Measurements from ENCODE around the gene REX1BD.
A peak's percentile ranks its signal among the peaks of the same experiment; 100 is the strongest.

REX1BD gene

DNA sequence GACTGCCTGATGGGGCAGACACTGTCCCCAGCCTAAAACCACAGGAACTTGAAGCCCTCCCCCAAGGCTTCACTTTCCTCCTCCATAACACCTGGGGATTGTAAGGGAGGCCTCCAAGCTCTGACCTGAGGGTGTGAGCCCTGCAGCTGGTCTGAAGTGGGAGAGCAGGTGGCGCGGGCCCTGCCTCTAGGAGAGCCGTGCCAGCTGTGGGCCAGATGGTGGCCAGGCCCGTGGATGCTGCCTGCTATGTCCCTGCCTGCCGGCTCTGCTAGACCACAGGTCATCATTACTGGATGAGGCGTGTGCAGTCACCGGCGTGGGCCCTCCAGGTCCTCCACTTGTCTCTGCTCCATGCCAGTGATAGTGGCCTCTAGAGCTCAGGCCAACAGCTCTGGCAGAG, 44.7 kb downstream of the REX1BD start:
- no peak overlapping the region for H3K9ac ChIP-seq
- no peaks in the 10 kb centered on the region; the same call in 1 of the 2 replicates for H3K27me3 ChIP-seq (ENCODE audit: insufficient read depth, low read depth)
- H4K20me1 ChIP-seq (ENCODE audit: insufficient read depth) = no peaks in the 10 kb centered on the region
- no peak overlapping the region for H3K27ac ChIP-seq
- H2AFZ ChIP-seq (ENCODE audit: low read depth) = no peak overlapping the region
- H3K4me1 ChIP-seq (ENCODE audit: low read depth, poor library complexity, severe bottlenecking) = peaks cover 29% of the 10 kb centered on the region
- peaks cover 5% of the 10 kb centered on the region; the same call in 1 of the 2 replicates for H3K79me2 ChIP-seq (ENCODE audit: insufficient read depth, low read depth)
- no peak overlapping the region for H3K4me3 ChIP-seq (IDR thresholded peaks at IDR 0.05; ENCODE audit: insufficient read depth, low read depth, low read length)
- H3K4me2 ChIP-seq = no peak overlapping the region
- H3K36me3 ChIP-seq (ENCODE audit: insufficient read depth) = no peaks in the 10 kb centered on the region
- TF ChIP-seq, protein P1, sequence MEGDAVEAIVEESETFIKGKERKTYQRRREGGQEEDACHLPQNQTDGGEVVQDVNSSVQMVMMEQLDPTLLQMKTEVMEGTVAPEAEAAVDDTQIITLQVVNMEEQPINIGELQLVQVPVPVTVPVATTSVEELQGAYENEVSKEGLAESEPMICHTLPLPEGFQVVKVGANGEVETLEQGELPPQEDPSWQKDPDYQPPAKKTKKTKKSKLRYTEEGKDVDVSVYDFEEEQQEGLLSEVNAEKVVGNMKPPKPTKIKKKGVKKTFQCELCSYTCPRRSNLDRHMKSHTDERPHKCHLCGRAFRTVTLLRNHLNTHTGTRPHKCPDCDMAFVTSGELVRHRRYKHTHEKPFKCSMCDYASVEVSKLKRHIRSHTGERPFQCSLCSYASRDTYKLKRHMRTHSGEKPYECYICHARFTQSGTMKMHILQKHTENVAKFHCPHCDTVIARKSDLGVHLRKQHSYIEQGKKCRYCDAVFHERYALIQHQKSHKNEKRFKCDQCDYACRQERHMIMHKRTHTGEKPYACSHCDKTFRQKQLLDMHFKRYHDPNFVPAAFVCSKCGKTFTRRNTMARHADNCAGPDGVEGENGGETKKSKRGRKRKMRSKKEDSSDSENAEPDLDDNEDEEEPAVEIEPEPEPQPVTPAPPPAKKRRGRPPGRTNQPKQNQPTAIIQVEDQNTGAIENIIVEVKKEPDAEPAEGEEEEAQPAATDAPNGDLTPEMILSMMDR (conservative IDR thresholded peaks at IDR 0.05; ENCODE audit: low read depth, low read length) = no peak

DNA sequence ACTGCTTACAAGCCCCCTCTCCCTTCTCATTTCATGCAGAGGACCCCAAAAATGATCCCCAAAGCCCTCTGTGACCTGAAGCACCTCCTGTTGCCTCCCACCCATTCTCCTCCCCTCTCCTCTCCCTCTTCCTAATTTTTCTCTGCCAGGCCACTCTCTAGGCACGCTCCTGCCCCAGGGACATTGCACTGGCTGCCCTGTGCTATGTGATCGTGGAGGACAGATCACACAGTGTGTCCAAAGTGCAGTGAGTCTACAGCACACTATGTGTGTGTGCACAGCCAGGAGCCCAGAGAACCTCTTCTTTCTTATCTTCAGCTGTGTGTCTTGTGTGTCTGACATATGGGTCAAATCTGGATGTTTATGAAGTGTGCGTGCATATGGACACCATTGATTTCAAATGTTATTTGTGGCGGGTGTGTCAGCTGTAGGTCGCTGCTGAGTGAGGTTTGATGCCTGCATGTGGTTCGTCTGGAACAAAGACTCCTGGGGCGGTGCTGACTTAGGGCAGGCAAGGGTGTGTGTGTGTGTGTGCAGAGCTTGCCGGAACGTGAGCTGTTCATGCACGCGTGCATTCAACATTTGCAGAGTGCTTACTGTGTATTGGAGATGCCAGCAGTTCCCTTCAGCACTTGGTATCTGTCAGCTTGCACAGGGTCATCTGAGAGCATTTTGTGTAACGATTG, 46.2 kb downstream of the REX1BD start:
- no peaks in the 10 kb centered on the region; the same call in 1 of the 2 replicates for H3K27me3 ChIP-seq (ENCODE audit: insufficient read depth, low read depth)
- H3K4me2 ChIP-seq = no peak overlapping the region
- H3K36me3 ChIP-seq (ENCODE audit: insufficient read depth) = no peaks in the 10 kb centered on the region
- peaks cover 29% of the 10 kb centered on the region for H3K4me1 ChIP-seq (ENCODE audit: low read depth, poor library complexity, severe bottlenecking)
- peaks cover 5% of the 10 kb centered on the region; the same call in 1 of the 2 replicates for H3K79me2 ChIP-seq (ENCODE audit: insufficient read depth, low read depth)
- no peak overlapping the region for H3K4me3 ChIP-seq (IDR thresholded peaks at IDR 0.05; ENCODE audit: insufficient read depth, low read depth, low read length)
- TF ChIP-seq, protein P1 (conservative IDR thresholded peaks at IDR 0.05; ENCODE audit: low read depth, low read length) = no peak
- no peak overlapping the region for H3K9ac ChIP-seq
- H4K20me1 ChIP-seq (ENCODE audit: insufficient read depth) = no peaks in the 10 kb centered on the region
- no peak overlapping the region for H2AFZ ChIP-seq (ENCODE audit: low read depth)
- no peak overlapping the region for H3K27ac ChIP-seq

DNA sequence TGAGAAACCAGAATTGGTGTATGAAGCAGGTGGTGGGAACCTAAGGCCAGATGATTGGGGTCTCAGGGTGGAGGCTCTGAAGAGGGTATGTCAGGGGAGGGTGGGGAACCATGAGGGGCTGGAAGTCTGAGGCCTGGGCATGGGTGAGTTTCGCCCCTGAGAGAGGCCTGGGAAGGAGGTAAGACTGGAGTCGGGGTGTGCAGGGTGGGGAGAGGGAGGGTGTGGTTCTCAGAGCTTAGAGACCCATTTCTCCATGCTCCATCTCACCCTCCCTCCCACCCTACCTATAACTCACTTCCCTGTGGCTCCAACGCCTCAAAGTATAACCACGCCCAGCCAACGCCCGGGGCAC, 47.2 kb downstream of the REX1BD start:
- Histone ChIP-seq H3K79me2 (ENCODE audit: insufficient read depth, low read depth) (peaks cover 6% of the 10 kb centered on the region; the same call in 1 of the 2 replicates), H3K27ac (no peak overlapping the region), H3K4me3 (IDR thresholded peaks at IDR 0.05; ENCODE audit: insufficient read depth, low read depth, low read length) (no peak overlapping the region), H3K27me3 (ENCODE audit: insufficient read depth, low read depth) (no peaks in the 10 kb centered on the region; the same call in 1 of the 2 replicates), H3K4me2 (peak overlapping the region; percentile 28; the same call in 1 of the 2 replicates), H3K4me1 (ENCODE audit: low read depth, poor library complexity, severe bottlenecking) (peaks cover 29% of the 10 kb centered on the region), H4K20me1 (ENCODE audit: insufficient read depth) (no peaks in the 10 kb centered on the region), H2AFZ (ENCODE audit: low read depth) (no peak overlapping the region), H3K9ac (no peak overlapping the region), H3K36me3 (ENCODE audit: insufficient read depth) (no peaks in the 10 kb centered on the region)
- TF ChIP-seq, protein P1 (conservative IDR thresholded peaks at IDR 0.05; ENCODE audit: low read depth, low read length) = no peak

DNA sequence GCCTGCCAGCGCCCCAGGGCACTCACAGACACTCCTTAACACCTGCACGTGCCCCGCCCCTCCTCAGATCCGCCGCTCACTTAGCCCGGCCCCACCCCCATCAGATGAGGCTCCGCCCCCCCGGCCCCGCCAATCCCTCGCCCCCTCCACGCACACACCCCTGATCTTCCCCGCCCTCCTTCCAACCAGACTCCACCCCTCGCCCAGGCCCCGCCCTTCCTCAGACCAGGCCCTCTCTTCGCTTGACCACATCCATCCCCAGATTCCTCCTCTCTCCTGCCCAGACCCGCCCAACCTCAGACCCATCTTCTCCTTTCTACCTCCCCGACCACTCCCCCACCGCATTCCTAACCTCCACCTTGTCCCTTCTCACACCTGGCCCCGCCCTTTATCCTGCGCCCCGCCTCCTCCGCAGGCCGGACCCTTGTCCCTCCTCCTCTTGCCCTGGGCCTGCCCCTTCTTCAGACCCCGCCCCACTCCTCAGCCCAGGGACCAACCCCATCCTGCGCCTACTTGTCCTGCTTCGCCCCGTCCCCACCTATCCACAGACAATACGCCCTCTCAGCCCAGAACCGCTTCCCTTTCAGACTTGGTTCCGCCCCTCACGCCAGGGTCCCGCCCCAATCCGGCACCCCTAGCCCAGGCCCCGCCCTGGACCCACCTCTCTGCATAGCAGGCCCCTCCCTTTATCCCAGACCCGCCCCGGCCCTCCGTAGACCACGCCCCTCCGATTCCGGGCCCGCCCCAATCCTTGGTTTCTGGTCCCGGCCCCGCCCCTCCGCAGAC, 47.8 kb downstream of the REX1BD start:
- TF ChIP-seq, protein P1 (conservative IDR thresholded peaks at IDR 0.05; ENCODE audit: low read depth, low read length) = no peak
- no peaks in the 10 kb centered on the region for H3K36me3 ChIP-seq (ENCODE audit: insufficient read depth)
- no peaks in the 10 kb centered on the region for H4K20me1 ChIP-seq (ENCODE audit: insufficient read depth)
- no peaks in the 10 kb centered on the region; the same call in 1 of the 2 replicates for H3K27me3 ChIP-seq (ENCODE audit: insufficient read depth, low read depth)
- peaks cover 29% of the 10 kb centered on the region for H3K4me1 ChIP-seq (ENCODE audit: low read depth, poor library complexity, severe bottlenecking)
- H3K9ac ChIP-seq = no peak overlapping the region
- no peak overlapping the region for H3K4me3 ChIP-seq (IDR thresholded peaks at IDR 0.05; ENCODE audit: insufficient read depth, low read depth, low read length)
- H3K79me2 ChIP-seq (ENCODE audit: insufficient read depth, low read depth) = peaks cover 9% of the 10 kb centered on the region; the same call in 1 of the 2 replicates
- peak overlapping the region; percentile 71 for H2AFZ ChIP-seq (ENCODE audit: low read depth)
- H3K27ac ChIP-seq = no peak overlapping the region
- H3K4me2 ChIP-seq = peak overlapping the region; percentile 88

Data from KMS-11 (cell line).